ENCODE data around the gene HSD17B2.

HSD17B2 gene

GRCh38 chr16:82092711-82093110 lies 57.7 kb downstream of the HSD17B2 start:
- H3K27ac ChIP-seq (ENCODE audit: low read depth, low read length, poor library complexity, severe bottlenecking), result no peak overlapping the region
- no peaks in the 10 kb centered on the region for H3K36me3 ChIP-seq (ENCODE audit: insufficient read depth, low read length)
- TF ChIP-seq, protein P1, sequence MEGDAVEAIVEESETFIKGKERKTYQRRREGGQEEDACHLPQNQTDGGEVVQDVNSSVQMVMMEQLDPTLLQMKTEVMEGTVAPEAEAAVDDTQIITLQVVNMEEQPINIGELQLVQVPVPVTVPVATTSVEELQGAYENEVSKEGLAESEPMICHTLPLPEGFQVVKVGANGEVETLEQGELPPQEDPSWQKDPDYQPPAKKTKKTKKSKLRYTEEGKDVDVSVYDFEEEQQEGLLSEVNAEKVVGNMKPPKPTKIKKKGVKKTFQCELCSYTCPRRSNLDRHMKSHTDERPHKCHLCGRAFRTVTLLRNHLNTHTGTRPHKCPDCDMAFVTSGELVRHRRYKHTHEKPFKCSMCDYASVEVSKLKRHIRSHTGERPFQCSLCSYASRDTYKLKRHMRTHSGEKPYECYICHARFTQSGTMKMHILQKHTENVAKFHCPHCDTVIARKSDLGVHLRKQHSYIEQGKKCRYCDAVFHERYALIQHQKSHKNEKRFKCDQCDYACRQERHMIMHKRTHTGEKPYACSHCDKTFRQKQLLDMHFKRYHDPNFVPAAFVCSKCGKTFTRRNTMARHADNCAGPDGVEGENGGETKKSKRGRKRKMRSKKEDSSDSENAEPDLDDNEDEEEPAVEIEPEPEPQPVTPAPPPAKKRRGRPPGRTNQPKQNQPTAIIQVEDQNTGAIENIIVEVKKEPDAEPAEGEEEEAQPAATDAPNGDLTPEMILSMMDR (IDR thresholded peaks at IDR 0.05; ENCODE audit: low read length), result no peak
- no peak for TF ChIP-seq EZH2 (IDR thresholded peaks at IDR 0.05; ENCODE audit: borderline replicate concordance, low read length)
- H3K9me2 ChIP-seq (ENCODE audit: low read depth, low read length), result no peaks in the 10 kb centered on the region
- no peak overlapping the region for H3K4me2 ChIP-seq (ENCODE audit: low read length)
- H3K9me3 ChIP-seq (ENCODE audit: low read length), result no peaks in the 10 kb centered on the region
- H2AFZ ChIP-seq (ENCODE audit: low read length), result no peak overlapping the region
- H3K4me1 ChIP-seq (ENCODE audit: insufficient read depth, low read length, severe bottlenecking), result no peaks in the 10 kb centered on the region
- H4K20me1 ChIP-seq (ENCODE audit: insufficient read depth, low read length), result no peaks in the 10 kb centered on the region
- H3K4me3 ChIP-seq (ENCODE audit: low read depth, low read length, poor library complexity, severe bottlenecking), result no peak overlapping the region
- no peaks in the 10 kb centered on the region for H3K79me2 ChIP-seq (ENCODE audit: insufficient read depth, low read length)
- 0 out of 2 replicates have a peak, but pooled peaks cover 3% of the 10 kb centered on the region for H3K27me3 ChIP-seq (ENCODE audit: insufficient read depth, low read length)
- no peaks in the 10 kb centered on the region for H3F3A ChIP-seq (ENCODE audit: insufficient read depth, low read length)
- no peak overlapping the region for H3K9ac ChIP-seq (ENCODE audit: low read length)

GRCh38 chr16:82093666-82094300 lies 58.7 kb downstream of the HSD17B2 start:
- Histone ChIP-seq H3K27ac (ENCODE audit: low read depth, low read length, poor library complexity, severe bottlenecking) (no peak overlapping the region), H3F3A (ENCODE audit: insufficient read depth, low read length) (no peaks in the 10 kb centered on the region), H3K4me2 (ENCODE audit: low read length) (no peak overlapping the region), H4K20me1 (ENCODE audit: insufficient read depth, low read length) (no peaks in the 10 kb centered on the region), H3K9me2 (ENCODE audit: low read depth, low read length) (no peaks in the 10 kb centered on the region), H3K79me2 (ENCODE audit: insufficient read depth, low read length) (no peaks in the 10 kb centered on the region), H3K9me3 (ENCODE audit: low read length) (no peaks in the 10 kb centered on the region), H2AFZ (ENCODE audit: low read length) (no peak overlapping the region), H3K36me3 (ENCODE audit: insufficient read depth, low read length) (no peaks in the 10 kb centered on the region), H3K27me3 (ENCODE audit: insufficient read depth, low read length) (0 out of 2 replicates have a peak, but pooled peaks cover 3% of the 10 kb centered on the region), H3K9ac (ENCODE audit: low read length) (no peak overlapping the region), H3K4me1 (ENCODE audit: insufficient read depth, low read length, severe bottlenecking) (no peaks in the 10 kb centered on the region), H3K4me3 (ENCODE audit: low read depth, low read length, poor library complexity, severe bottlenecking) (no peak overlapping the region)
- TF ChIP-seq, protein P1 (IDR thresholded peaks at IDR 0.05; ENCODE audit: low read length), result no peak
- TF ChIP-seq EZH2 (IDR thresholded peaks at IDR 0.05; ENCODE audit: borderline replicate concordance, low read length), result no peak

GRCh38 chr16:82094942-82095540 lies 60.0 kb downstream of the HSD17B2 start:
- TF ChIP-seq EZH2 (IDR thresholded peaks at IDR 0.05; ENCODE audit: borderline replicate concordance, low read length), result no peak
- TF ChIP-seq, protein P1 (IDR thresholded peaks at IDR 0.05; ENCODE audit: low read length), result no peak
- H3K4me3 ChIP-seq (ENCODE audit: low read depth, low read length, poor library complexity, severe bottlenecking), result no peak overlapping the region
- H3K4me2 ChIP-seq (ENCODE audit: low read length), result no peak overlapping the region

More at GRCh38 chr16:82094942-82095540, 60.0 kb downstream of the HSD17B2 start:
- Histone ChIP-seq H3K9ac (ENCODE audit: low read length) (no peak overlapping the region), H4K20me1 (ENCODE audit: insufficient read depth, low read length) (no peaks in the 10 kb centered on the region), H3K9me2 (ENCODE audit: low read depth, low read length) (no peaks in the 10 kb centered on the region), H2AFZ (ENCODE audit: low read length) (no peak overlapping the region), H3K27me3 (ENCODE audit: insufficient read depth, low read length) (0 out of 2 replicates have a peak, but pooled peaks cover 3% of the 10 kb centered on the region), H3F3A (ENCODE audit: insufficient read depth, low read length) (no peaks in the 10 kb centered on the region), H3K36me3 (ENCODE audit: insufficient read depth, low read length) (no peaks in the 10 kb centered on the region), H3K27ac (ENCODE audit: low read depth, low read length, poor library complexity, severe bottlenecking) (no peak overlapping the region), H3K79me2 (ENCODE audit: insufficient read depth, low read length) (no peaks in the 10 kb centered on the region), H3K9me3 (ENCODE audit: low read length) (no peaks in the 10 kb centered on the region), H3K4me1 (ENCODE audit: insufficient read depth, low read length, severe bottlenecking) (no peaks in the 10 kb centered on the region)
